MV-4-11 (cell line): ENCODE measurements around the gene CHRNB1.

ENCODE experiments used
- DNase-seq: peaks from one replicate; lab custom pipeline; 2025; lab: John Stamatoyannopoulos, UW

CHRNB1 gene

DNA sequence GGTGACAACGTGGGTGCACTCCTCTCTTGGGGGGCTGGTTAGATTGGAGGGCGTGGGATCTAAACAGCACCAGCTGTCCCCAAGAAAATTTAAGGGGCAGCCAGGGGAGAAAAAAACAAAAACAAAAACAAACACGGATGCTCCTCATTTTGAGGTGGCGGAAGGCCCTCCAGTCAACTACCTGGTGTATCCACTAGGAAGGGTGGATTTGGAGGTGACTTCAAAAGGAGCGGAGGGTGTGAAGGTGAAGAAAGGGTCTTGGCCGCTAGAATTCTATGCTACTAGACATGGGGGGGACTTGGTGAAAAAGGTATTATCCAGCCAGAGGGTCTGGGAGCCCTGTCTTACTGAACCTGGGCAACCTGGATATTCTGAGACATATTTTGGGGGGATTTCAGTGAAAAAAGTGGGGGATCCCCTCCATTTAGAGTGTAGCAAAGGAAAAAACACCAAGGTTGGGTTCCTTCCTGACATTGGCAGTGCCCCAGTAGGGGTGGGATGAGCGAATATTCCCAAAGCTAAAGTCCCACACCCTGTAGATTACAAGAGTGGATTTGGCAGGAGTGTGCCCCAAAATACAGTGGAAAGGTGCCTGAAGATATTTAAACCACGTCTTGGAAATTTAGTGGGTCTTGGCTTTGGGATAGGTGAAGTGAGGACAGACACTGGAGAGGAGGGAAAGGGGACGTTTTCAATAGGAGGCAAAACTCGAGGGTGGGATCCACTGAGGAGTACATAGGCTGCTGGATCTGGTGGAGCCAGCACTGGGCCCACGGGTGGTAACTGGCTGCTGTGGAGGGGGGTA is 6.0 kb upstream of the CHRNB1 start:
- DNase-seq, result no peak

DNA sequence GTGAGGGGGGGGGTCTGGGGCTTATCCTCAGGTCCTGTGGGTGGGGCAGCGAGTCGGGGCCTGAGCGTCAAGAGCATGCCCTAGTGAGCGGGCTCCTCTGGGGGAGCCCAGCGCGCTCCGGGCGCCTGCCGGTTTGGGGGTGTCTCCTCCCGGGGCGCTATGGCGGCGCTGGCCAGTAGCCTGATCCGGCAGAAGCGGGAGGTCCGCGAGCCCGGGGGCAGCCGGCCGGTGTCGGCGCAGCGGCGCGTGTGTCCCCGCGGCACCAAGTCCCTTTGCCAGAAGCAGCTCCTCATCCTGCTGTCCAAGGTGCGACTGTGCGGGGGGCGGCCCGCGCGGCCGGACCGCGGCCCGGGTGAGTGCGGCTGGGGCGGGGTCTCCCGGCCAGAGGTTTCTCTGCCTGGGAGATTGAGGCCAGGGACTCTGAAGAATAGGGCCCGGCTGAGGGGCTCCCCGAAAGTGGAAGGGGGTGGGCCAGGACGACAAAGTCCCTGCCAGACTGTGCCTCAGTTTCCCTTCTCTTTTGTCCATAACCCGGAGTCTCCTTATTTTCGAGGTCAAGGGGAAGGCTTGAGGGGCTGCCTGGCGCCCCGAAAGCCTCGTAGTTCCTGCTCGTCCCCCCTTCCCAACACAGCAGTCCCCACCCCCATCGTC is 5.3 kb upstream of the CHRNB1 start, which contains the start of gene FGF11:
TSS of gene FGF11 (plus strand) at position 51 of the 651 bp plus-strand sequence. CDS start at position 160, 109 bp downstream.
- no peak for DNase-seq

DNA sequence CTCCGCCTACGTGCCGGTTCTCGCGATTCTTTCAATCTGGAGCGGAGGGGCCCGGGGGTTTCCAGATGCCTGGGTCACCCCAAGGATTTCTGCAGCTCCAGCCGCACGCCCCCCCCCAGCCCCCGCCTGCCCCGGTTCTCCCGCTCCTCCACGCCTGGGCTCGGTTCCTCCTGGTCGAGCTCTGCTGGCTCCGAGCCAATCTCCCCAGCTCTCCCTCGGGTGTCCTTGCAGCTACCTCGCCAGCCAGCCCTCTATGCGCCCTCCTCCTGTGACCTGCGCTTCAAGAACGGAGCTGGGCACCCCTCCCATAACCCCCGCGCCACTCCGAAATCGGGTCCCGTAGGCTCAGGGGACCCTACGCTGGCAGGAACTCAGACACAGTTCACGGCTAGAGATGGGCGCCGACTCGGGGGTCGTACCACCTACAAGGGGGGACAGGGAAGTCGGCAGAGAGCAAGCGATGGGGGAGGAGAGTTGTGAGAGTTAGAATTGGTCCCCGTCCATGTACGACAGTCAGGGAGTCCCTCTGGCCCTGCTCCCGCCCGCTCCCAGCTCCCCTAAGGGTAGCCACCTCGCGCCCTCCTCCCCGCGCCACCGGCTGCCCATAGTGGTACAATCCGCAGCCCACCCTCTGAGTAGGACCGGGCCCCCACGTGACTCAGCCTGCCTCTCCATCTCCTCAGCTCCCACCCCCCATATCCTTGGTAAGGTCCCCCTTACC is 4.6 kb upstream of the CHRNB1 start:
- DNase-seq, result no peak

DNA sequence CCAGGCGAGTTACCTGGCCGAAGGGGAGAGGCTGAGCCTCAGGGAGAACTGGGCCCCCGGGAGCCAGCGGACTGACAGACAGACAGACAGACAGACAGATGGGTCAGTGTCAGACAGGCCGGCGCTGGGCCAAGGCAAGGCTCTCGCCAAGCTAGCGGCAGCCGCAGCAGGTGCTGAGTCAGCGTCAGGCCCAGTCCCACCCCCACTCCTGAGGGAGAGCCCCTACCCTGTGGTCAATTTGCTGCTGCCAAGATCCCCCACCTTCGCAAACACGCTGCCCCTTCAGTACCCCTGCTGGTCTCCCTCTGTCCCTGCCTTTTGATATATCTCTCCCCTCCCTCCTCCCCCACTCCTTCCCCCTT is 4.0 kb upstream of the CHRNB1 start:
- DNase-seq, result no peak

DNA sequence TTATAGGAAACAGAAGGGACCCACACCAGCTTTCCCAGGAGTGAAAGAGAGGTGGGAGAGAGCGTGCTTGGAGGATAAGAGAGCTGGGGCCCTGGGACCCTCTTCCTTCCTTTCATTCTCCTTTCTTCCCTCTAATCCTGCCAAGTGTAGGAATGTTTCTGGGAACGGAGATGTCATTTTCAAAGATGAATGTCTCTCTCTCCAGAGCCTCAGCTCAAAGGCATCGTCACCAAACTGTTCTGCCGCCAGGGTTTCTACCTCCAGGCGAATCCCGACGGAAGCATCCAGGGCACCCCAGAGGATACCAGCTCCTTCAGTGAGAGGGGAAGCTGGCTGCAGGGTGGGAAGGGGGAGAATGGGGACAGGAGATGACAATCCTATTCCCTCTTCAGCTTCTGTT is 3.6 kb upstream of the CHRNB1 start:
- no peak for DNase-seq

DNA sequence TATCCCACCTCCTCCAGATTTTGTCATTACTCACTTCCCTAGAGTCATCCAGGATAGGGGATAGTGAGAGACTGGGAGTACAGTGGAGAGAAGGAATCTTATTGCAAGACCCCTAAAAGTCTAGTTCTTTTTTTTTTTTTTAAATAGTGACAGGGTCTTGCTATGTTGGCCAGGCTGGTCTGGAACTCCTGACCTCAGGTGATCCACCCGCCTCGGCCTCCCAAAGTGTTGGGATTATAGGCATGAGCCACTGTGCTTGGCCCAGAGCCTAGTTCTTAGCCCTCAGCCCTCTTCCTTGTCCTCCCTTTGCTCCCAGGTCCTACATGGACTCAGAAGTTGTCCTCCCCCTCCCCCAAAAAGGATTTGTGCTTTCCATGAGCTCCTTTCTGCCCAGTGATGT is 2.7 kb upstream of the CHRNB1 start:
- DNase-seq, result no peak

DNA sequence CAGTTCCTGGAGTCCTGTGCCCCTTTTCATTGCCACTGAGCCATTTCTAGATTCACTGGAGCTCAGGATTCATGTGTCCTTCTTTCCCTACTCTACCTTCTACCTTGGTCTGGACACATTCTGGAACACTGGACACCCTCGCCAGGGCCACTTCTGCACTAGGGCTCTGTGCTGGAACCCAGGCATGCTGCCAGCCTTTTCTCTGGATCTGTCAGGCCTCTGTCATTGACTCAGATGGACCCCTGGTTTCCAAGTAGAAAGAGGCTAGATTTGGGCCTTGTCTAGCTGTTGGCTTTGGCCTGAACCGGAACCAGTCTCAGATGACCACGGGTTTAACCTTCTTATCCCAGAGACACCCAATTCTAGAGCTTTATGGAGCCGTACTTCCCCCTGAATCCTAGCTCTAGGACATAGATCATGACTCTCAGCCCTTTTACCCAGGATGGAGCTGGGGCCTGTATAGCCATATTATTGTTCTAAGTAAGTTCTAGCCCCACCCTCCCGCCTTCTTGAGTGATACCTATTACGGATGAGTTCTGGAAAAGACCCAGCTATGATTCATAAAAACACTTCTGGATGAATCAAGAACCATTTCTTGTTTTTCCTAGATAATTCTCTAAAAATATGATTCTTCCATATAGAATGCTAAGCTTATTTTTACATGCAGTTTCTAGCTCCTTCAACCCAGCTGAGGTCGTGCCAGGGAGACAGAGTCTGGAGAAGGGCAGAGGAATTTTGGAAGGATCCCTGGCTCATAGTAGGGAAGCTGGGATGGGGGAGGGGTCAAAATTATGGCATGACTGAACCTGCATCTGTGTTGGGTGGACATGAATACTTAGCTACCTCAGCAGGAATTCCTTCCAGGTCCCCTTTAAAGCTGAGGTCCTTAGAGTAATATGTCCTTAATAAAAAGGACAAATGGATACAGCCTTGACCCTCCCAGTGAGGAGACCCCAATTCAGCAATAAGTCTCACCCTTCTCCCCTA is 1.1 kb upstream of the CHRNB1 start:
- no peak for DNase-seq

DNA sequence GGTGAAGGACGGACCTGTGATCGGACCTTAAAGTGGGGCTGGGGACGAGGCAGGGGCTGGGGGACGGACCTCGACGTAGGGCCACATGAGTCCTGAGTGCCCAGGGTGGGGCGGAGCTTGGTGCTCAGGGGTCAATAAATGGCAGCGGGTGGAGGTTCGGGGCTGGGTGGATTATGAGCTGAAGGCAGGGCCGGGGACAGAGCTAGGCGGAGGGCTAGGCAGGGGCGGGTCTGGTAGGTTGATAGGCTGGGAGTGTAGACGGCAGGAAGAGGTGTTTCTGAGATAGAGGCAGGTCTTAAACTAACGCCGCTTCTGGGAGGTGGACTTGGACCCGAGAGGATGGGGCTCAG is 733 bp downstream of the CHRNB1 start:
- no peak for DNase-seq

DNA sequence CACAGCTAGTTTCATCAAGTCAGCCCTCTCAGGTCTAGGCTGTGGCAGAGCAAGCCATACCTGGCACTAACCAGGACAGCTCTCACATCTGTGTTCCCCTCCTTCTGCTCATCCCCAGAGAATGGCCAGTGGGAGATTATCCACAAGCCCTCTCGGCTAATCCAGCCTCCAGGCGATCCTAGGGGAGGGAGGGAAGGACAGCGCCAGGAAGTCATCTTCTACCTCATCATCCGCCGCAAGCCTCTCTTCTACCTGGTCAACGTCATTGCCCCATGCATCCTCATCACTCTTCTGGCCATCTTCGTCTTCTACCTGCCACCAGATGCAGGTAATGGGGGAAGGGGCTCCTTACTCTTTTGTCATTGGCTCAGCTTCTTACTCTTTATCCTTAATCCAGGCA is 3.6 kb downstream of the CHRNB1 start:
- DNase-seq, result no peak

DNA sequence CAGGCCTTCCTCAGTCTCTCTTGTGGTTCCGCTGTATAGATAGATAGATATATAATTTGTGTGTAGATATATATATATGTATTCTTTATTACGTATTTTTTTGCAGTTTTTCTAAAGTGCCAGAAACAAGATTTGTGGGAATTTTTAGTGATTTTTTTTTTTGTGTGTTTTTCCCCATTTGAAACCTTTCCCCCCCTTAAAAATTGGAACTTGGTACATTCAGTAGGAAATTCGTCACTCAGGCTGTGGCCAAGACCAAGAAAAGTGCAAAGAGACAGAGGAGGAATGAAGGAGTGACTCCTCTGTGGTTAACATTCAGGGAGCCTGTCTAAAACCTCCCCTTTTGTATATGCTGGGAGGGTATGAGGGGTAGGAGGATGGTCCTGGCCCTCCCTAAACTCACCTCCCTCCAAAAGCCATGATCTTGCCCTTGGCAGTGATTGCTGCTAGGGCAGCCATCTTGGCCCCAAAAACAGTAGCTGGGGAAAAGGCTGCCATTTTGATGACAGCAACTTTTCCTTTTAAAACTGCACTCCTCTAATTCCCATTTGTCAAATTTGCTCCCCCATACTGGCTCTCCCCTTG is 15.2 kb downstream of the CHRNB1 start:
- peak; percentile 20 for DNase-seq

DNA sequence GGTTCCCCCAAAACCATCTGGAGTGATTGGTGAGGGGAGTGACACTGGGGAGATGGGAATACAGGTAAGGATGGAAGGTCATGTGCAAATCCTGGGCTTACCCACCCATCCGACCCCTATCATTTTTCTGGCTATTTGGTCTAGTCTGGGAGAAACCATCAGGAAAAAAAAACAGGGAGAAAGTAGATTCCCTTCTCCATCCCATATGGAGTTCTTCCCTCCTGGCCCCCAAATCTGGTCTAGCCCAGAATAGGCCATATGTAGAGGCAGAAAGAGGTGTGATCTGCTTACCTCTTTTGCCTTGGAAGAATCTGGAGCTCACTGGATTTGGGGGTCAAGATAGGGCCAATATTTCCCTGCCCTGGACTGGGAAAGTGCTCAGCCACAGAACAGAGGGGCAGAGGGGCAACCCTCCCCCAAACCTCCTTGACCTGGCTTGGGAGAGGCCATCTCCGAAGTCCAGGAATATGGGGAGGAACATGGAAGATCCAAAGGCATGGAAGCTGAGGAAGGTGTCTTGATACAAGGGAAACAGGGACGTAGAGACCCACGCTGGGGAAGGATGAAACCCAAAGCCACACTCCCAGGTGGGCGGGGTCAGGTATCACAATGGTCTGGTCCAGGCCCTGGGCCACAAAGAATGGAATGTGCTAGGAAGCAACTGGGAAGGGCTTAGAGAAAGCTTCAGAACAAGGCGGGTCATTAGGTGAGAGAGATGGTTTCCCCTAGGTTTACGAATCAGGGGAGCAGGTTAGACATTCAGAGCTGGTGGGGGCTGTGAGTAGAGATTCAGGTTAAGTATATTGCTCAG is 16.2 kb downstream of the CHRNB1 start:
- no peak for DNase-seq

DNA sequence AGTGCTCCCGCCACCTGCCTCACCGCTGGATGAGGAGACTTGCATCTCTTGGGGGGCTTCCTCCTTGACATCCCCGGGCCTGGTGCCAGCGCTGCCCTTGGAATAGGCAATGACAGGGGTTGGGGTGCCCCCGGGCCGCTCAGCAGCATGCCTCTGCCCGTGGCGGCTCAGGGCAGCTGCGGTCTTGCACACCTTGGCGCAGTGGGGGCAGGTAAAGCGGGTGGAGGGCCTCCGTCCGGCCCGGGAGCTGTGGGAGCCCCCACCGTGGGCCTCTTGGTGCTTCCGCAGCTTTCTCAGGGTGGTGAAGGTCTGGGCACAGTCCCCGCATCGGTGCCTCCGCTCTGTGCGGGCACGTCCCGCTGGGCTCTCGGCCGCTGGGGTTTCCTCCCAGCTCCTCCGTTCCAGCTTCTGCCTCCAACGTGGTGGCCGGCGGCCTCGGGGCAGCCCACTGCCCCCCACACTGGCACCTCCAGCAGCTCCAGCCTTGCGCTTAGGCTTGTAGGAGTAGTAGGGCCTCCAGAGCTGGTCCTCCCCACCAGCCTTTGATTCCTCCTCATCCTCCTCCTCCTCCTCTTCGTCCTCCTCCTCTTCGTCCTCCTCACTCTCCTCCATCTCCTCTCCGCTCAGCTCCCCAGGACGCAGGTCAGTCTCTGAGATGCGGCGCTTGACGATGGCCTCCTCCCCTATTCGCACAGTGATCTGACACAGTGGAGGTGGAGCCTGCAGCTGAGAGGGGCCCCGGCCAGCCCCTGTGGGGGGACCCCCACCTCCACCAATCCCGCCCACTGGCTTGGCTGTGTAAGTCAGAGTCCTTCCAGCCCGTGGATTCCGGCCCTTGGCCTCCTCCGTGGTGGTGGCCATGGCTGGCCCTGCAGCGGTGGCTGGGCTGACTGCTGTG is 17.9 kb downstream of the CHRNB1 start:
- DNase-seq, result no peak

DNA sequence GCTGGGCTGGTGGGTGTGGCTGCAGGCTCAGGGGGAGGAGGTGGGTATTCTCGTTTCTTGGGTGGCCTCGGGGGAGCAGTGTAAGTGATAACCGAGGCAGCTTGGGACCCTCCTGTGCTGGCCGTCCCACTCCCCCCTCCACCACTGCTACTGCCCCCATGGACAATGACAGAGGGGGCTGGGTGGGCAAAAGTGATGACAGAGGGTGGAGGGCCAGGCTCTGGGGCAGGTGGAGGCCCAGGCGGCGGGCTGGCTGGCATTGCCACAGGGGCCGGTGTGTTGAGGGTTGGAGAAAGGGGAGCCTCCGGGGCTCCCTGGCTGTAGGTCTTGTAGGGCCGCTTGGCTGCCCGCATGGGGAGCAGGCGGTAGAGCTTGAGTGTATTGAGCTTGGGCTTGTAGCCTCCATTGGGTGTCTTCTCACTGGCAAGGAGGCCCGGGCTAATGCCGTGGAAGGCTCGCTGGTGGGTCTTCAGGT is 18.5 kb downstream of the CHRNB1 start:
- DNase-seq, result no peak

DNA sequence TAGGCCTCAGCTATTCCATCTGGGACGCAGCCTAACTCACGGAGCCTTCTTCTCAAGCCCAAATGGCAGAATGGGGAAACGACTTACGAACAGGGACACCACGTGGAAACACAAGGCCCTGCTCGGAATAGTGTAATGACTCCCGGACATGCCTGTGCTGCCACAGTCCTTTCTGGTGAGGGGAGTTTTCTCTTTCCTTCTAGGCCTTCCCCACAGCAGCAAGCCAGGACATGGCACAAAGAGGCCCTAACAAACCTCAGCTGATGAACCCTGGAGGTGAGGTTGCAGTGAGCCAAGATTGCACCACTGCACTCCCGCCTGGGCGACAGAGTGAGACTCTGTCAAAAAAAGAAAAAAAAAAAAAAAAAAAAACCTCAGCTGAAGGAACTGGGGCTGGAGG is 19.2 kb downstream of the CHRNB1 start:
- no peak for DNase-seq

DNA sequence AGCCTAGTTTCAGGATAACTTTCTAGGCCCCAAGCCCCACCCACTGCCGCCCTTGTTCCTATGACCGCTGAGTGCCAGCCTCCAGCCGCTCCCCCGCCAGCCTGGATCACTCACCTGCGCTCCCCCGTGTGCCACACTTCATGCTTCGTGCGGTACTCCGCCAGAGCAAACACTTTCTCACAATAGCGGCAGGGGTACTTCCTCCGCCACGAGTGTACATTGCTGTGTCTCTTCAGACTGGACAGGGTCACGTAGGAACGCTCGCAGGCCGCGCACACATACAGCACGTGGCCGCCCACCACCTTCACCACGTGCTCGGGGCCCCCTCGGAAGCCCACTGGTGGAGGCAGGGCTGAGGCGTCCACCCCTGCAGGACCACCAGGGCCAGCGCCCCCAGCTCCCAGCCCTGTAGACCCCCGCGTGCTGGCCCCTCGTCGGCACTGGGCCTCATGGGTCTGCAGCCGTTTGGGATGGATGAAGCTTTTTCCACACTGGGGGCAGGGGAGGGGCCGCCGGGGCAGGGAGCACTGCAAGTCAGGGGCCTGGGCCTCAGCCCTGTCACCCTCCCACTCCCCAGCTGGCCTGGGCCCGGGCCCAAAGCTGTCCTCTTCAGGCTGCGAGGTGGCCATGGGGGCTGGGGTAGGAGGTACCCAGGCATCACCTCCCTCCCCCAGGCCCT is 20.9 kb downstream of the CHRNB1 start:
- DNase-seq, result no peak

DNA sequence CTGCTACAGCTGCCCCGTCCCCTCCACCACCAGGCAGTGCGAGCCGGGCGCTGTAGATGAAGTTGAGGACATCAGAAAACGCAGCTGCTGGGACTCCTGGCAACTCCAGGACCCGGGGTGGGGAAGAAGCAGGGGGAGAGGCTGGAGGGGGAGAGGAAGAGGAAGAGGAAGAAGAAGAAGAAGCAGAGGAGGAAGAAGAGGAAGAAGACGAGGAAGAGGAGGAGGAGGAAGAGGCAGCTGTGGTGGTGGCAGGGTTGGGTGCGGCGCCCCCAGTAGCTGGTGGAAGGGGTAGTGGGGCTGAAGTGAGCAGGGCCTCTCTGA is 21.4 kb downstream of the CHRNB1 start:
- peak; percentile 45 for DNase-seq

DNA sequence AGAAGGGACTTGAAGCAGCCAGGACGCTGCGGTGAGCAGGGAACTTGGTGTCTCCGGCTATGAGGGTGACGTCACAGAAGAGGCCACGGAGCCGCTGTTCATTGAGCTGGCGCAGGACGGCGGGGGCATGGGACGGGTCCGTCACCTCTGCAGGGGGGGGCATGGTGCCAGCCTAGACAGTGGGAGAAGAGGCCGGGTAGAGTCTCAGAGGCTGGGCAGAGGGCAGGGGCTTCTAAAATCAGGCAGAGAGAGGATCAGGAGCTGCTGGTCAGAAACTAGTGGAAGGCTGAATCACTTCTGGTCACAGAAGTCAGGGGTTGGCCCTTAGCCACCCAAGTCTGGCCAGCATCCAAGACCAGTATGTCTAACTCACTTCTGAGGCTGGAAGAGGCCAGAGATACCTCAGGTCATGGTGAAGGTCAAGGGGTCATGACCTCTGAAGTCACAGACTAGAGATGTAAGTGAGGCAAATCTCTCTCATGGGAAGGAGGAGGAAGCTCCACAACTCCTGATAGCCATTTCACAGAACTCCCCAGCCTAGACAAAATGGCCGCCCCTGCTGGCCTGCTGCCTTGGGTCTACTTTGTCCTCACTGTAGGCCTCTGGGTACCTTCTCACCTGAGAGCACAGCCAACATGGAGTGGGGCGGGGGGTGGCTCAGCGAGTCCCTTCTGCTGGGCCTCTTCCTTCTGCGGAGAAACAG is 21.9 kb downstream of the CHRNB1 start:
- peak; percentile 77 for DNase-seq

DNA sequence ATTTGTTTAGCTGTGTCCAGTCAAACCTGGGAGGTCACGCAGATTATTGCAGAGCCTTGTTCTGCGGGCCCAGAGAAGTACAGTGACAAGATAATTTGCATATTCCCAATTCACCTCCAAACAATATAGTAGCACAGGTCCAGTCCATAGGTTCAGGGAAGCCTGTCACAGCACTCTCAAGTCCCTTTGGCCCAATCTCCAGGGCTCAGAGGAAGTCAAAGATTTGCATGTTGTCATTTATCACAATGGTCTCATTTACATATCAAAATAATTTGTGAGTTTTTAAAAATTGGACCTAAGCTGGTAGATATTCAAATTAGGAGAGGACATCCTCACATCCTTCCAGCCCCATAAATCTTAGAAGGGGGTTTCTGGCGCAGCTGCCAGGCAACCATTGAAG is 22.6 kb downstream of the CHRNB1 start:
- DNase-seq, result no peak
